RPMI8226 (cell line): Measurements from ENCODE around the gene FOXP2.

Experiments
- DNase-seq: peaks from one replicate; pipeline ENCODE4 v3.0.0-alpha.2; 2015

FOXP2 gene

GRCh38 chr7:114659409-114660125, 245.0 kb downstream of the FOXP2 start:
- DNase-seq = no peak

- no peak for DNase-seq
Measured at GRCh38 chr7:114660126-114660486, 245.5 kb downstream of the FOXP2 start.

- DNase-seq = no peak
Measured at GRCh38 chr7:114660753-114661152, 246.1 kb downstream of the FOXP2 start.

- DNase-seq = no peak
Measured at GRCh38 chr7:114662002-114662677, 247.5 kb downstream of the FOXP2 start.

GRCh38 chr7:114663502-114663901, 248.9 kb downstream of the FOXP2 start:
- peak; percentile 38 for DNase-seq

GRCh38 chr7:114670676-114671075, 256.1 kb downstream of the FOXP2 start:
- no peak for DNase-seq

- no peak for DNase-seq
Measured at GRCh38 chr7:114671563-114672123, 257.0 kb downstream of the FOXP2 start.

GRCh38 chr7:114678116-114678515, 263.5 kb downstream of the FOXP2 start:
- no peak for DNase-seq

- DNase-seq = no peak
Measured at GRCh38 chr7:114687238-114687637, 272.6 kb downstream of the FOXP2 start.

- no peak for DNase-seq
Measured at GRCh38 chr7:114688443-114689055, 273.9 kb downstream of the FOXP2 start.

- DNase-seq = no peak
Measured at GRCh38 chr7:114689406-114689805, 274.8 kb downstream of the FOXP2 start.

- no peak for DNase-seq
Measured at GRCh38 chr7:114691605-114692004, 277.0 kb downstream of the FOXP2 start.

- no peak for DNase-seq
Measured at GRCh38 chr7:114695182-114695581, 280.6 kb downstream of the FOXP2 start.

- DNase-seq = no peak
Measured at GRCh38 chr7:114700247-114700928, 285.8 kb downstream of the FOXP2 start.

GRCh38 chr7:114703677-114704076, 289.1 kb downstream of the FOXP2 start:
- DNase-seq = no peak

GRCh38 chr7:114708646-114709045, 294.0 kb downstream of the FOXP2 start:
- peak; percentile 10 for DNase-seq

- DNase-seq = no peak
Measured at GRCh38 chr7:114710499-114710898, 295.9 kb downstream of the FOXP2 start.

- DNase-seq = no peak
Measured at GRCh38 chr7:114711241-114711640, 296.6 kb downstream of the FOXP2 start.

- no peak for DNase-seq
Measured at GRCh38 chr7:114715907-114716306, 301.3 kb downstream of the FOXP2 start.

- no peak for DNase-seq
Measured at GRCh38 chr7:114718861-114719260, 304.2 kb downstream of the FOXP2 start.

GRCh38 chr7:114720725-114721124, 306.1 kb downstream of the FOXP2 start:
- no peak for DNase-seq

- no peak for DNase-seq
Measured at GRCh38 chr7:114722562-114722961, 307.9 kb downstream of the FOXP2 start.

GRCh38 chr7:114723308-114723707, 308.7 kb downstream of the FOXP2 start:
- no peak for DNase-seq
